ENCODE measurements around the gene TAF3.

- TF ChIP-seq CTCF (IDR thresholded peaks at IDR 0.05) (no peak), EP300 (IDR thresholded peaks at IDR 0.05) (no peak)
Observed at GRCh38 chr10:7902413-7902812, 84.1 kb downstream of the TAF3 start.
